BE2C (cell line): Measurements from ENCODE around the gene GMEB1. TPM values are rescaled to one million over a fixed set of nuclear protein-coding genes. Genes with fewer than 3 reads are reported as not detected.

Source experiments
- DNase-seq: peaks from one replicate; pipeline ENCODE4 v3.0.0-alpha.2; 2020
- H3K27me3 ChIP-seq: fragments of 250-450 bp; sonication (Bioruptor Pico); 2 replicates; pipeline ENCODE4 v1.5.1; 2020; ENCODE audit warnings: mild to moderate bottlenecking
- H3K36me3 ChIP-seq: fragments of 250-450 bp; sonication (Bioruptor Pico); 2 replicates; pipeline ENCODE4 v1.5.1; 2020; ENCODE audit warnings: mild to moderate bottlenecking
- H3K4me1 ChIP-seq: fragments of 250-450 bp; sonication (Bioruptor Pico); 2 replicates; pipeline ENCODE4 v1.5.1; 2020
- H3K4me3 ChIP-seq: 2 replicates; pipeline ENCODE4 v1.5.1; 2011; ENCODE audit warnings: low read depth, low read length
- H3K9me3 ChIP-seq: fragments of 250-450 bp; sonication (Bioruptor Pico); 2 replicates; pipeline ENCODE4 v1.5.1; 2020
- CTCF ChIP-seq: IDR thresholded peaks from 2 replicates; pipeline ENCODE4 v1.5.1; 2012; ENCODE audit warnings: mild to moderate bottlenecking, low read depth, low read length
- polyA plus RNA-seq: library from polyadenylated mRNA; unstranded; fragments of >200 nt; gene quantifications from one replicate; pipeline ENCODE4 v1.2.1, GENCODE V29; 2012; ENCODE audit warnings: low read depth, missing spikeins; ENCODE audit not compliant: insufficient read length, insufficient read depth

Gene GMEB1
- polyA plus RNA-seq = 8.3 TPM

GRCh38 chr1:28668191-28668955, at the start of gene GMEB1:
TSS of gene GMEB1 (plus strand) at chr1:28668784. CDS start at chr1:28683613, 14,829 bp downstream.
- H3K27me3 ChIP-seq = no peaks in the 10 kb centered on the region
- TF ChIP-seq CTCF = no peak
- H3K36me3 ChIP-seq = no peaks in the 10 kb centered on the region
- DNase-seq = peak; percentile 83
- H3K4me3 ChIP-seq = peak within 1 kb of the TSS; percentile 73
- no peaks in the 10 kb centered on the region for H3K4me1 ChIP-seq
- no peaks in the 10 kb centered on the region for H3K9me3 ChIP-seq

- Histone ChIP-seq H3K27me3 (no peaks in the 10 kb centered on the region), H3K36me3 (no peaks in the 10 kb centered on the region), H3K4me3 (no peak overlapping the region), H3K9me3 (no peaks in the 10 kb centered on the region), H3K4me1 (no peaks in the 10 kb centered on the region)
- no peak for TF ChIP-seq CTCF
- DNase-seq = no peak
These were observed 36.9 kb upstream of the GMEB1 start for GRCh38 chr1:28631713-28632112.

- no peak for TF ChIP-seq CTCF
- Histone ChIP-seq H3K4me1 (no peaks in the 10 kb centered on the region), H3K4me3 (no peak overlapping the region), H3K9me3 (no peaks in the 10 kb centered on the region), H3K36me3 (no peaks in the 10 kb centered on the region), H3K27me3 (no peaks in the 10 kb centered on the region)
- DNase-seq = no peak
These were observed 36.0 kb upstream of the GMEB1 start for GRCh38 chr1:28632560-28632959.

- Histone ChIP-seq H3K4me1 (no peaks in the 10 kb centered on the region), H3K27me3 (no peaks in the 10 kb centered on the region), H3K9me3 (no peaks in the 10 kb centered on the region), H3K36me3 (no peaks in the 10 kb centered on the region; the same call in 1 of the 2 replicates), H3K4me3 (no peak overlapping the region)
- DNase-seq = no peak
- peak; percentile 39 for TF ChIP-seq CTCF
These were observed 27.8 kb upstream of the GMEB1 start for GRCh38 chr1:28640766-28641165.

- no peaks in the 10 kb centered on the region for H3K4me1 ChIP-seq
- H3K36me3 ChIP-seq = no peaks in the 10 kb centered on the region; the same call in 1 of the 2 replicates
- DNase-seq = no peak
- H3K4me3 ChIP-seq = peak overlapping the region; percentile 88
- no peaks in the 10 kb centered on the region for H3K9me3 ChIP-seq
- no peak for TF ChIP-seq CTCF
- H3K27me3 ChIP-seq = no peaks in the 10 kb centered on the region
These were observed 26.3 kb upstream of the GMEB1 start for GRCh38 chr1:28642056-28642846.
